ENCODE data around the gene MXRA7.

- TF ChIP-seq CTCF (IDR thresholded peaks at IDR 0.05; ENCODE audit: borderline replicate concordance, extremely low read depth, low read length, poor library complexity, severe bottlenecking) (no peak), EZH2 (IDR thresholded peaks at IDR 0.05; ENCODE audit: borderline replicate concordance, low read depth, low read length, severe bottlenecking) (no peak)
Measured at GRCh38 chr17:76721463-76721862, 10.7 kb upstream of the MXRA7 start.
